HG03066 (cell line): ENCODE results near the gene GPAT2.
"Not testable (repeated sequence)": the region's sequence is repeated elsewhere in the genome, so short reads cannot be mapped to it uniquely, and the experiment has no call there.

Experiments
- ATAC-seq: cut with Tn5 transposase; IDR thresholded peaks from one replicate; pipeline ENCODE4 v1.9.1; 2021; ENCODE audit warnings: low read depth; ENCODE audit not compliant: unreplicated experiment

The GPAT2 gene

GRCh38 chr2:96065954-96066353, 31.2 kb upstream of the GPAT2 start:
- not testable (repeated sequence) for ATAC-seq

GRCh38 chr2:96065381-96065930, 30.7 kb upstream of the GPAT2 start:
- no peak for ATAC-seq

- ATAC-seq, result not testable (repeated sequence)
These were observed 30.0 kb upstream of the GPAT2 start for GRCh38 chr2:96064760-96065159.

GRCh38 chr2:96064047-96064675, 29.4 kb upstream of the GPAT2 start:
- not testable (repeated sequence) for ATAC-seq

GRCh38 chr2:96063116-96063899, 28.6 kb upstream of the GPAT2 start:
- not testable (repeated sequence) for ATAC-seq

GRCh38 chr2:96062483-96062882, 27.8 kb upstream of the GPAT2 start:
- ATAC-seq, result not testable (repeated sequence)

- ATAC-seq, result not testable (repeated sequence)
These were observed 27.2 kb upstream of the GPAT2 start for GRCh38 chr2:96061901-96062300.

GRCh38 chr2:96061197-96061817, 26.6 kb upstream of the GPAT2 start:
- not testable (repeated sequence) for ATAC-seq

- not testable (repeated sequence) for ATAC-seq
These were observed 25.6 kb upstream of the GPAT2 start for GRCh38 chr2:96060325-96060724.

- ATAC-seq, result not testable (repeated sequence)
These were observed 24.7 kb upstream of the GPAT2 start for GRCh38 chr2:96059443-96059842.

GRCh38 chr2:96055830-96056229, 21.1 kb upstream of the GPAT2 start:
- not testable (repeated sequence) for ATAC-seq

- ATAC-seq, result not testable (repeated sequence)
These were observed 19.8 kb upstream of the GPAT2 start for GRCh38 chr2:96054537-96054936.

GRCh38 chr2:96053385-96053784, 18.7 kb upstream of the GPAT2 start:
- ATAC-seq, result not testable (repeated sequence)

- ATAC-seq, result not testable (repeated sequence)
These were observed 17.9 kb upstream of the GPAT2 start for GRCh38 chr2:96052632-96053031.

GRCh38 chr2:96049917-96050262, 15.2 kb upstream of the GPAT2 start:
- not testable (repeated sequence) for ATAC-seq

- not testable (repeated sequence) for ATAC-seq
These were observed 14.6 kb upstream of the GPAT2 start for GRCh38 chr2:96049049-96049916.

GRCh38 chr2:96035554-96035953, 838 bp upstream of the GPAT2 start:
- not testable (repeated sequence) for ATAC-seq

GRCh38 chr2:96033997-96034396, 719 bp downstream of the GPAT2 start:
- ATAC-seq, result not testable (repeated sequence)

GRCh38 chr2:96027725-96028325, 6.9 kb downstream of the GPAT2 start:
- ATAC-seq, result not testable (repeated sequence)

- ATAC-seq, result not testable (repeated sequence)
These were observed 9.0 kb downstream of the GPAT2 start for GRCh38 chr2:96025755-96026154.
